Measurements from ENCODE around the gene C17orf58.

DNA sequence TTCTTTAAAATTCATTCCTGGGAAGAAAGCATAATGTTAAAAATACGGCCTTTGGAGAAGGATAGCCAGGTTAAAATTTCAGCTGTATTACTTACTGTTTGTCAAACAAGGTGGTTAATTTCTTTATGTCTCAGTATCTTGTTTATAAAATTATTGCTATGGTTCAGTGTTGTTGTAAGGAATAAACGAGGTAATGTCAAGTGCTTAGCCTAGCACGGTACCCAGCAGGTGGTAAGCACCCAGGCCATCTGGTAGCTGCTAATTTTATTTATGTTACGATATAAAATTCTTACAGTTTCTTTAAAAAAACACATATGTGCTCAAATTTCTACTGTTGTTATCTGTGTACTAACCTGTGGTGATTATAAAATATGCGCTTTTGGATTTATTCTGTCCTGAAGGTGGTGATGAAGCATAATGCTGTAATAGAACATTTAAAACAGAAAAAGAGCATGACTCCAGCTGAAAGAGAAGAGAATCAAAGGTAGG lies 48.9 kb downstream of the C17orf58 start:
- TF ChIP-seq, protein P1, sequence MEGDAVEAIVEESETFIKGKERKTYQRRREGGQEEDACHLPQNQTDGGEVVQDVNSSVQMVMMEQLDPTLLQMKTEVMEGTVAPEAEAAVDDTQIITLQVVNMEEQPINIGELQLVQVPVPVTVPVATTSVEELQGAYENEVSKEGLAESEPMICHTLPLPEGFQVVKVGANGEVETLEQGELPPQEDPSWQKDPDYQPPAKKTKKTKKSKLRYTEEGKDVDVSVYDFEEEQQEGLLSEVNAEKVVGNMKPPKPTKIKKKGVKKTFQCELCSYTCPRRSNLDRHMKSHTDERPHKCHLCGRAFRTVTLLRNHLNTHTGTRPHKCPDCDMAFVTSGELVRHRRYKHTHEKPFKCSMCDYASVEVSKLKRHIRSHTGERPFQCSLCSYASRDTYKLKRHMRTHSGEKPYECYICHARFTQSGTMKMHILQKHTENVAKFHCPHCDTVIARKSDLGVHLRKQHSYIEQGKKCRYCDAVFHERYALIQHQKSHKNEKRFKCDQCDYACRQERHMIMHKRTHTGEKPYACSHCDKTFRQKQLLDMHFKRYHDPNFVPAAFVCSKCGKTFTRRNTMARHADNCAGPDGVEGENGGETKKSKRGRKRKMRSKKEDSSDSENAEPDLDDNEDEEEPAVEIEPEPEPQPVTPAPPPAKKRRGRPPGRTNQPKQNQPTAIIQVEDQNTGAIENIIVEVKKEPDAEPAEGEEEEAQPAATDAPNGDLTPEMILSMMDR (IDR thresholded peaks at IDR 0.05) = no peak
- TF ChIP-seq POLR2A (IDR thresholded peaks at IDR 0.05) = no peak
- no peak for TF ChIP-seq POLR2AphosphoS5 (IDR thresholded peaks at IDR 0.05)
